GM19193 (cell line): ENCODE measurements around the gene CBY1.

Source experiments
- POLR2A ChIP-seq: IDR thresholded peaks from 4 replicates; pipeline ENCODE4 v1.6.1; 2011; ENCODE audit not compliant: insufficient read depth, insufficient read length; ENCODE audit errors: extremely low read depth

CBY1 gene

DNA sequence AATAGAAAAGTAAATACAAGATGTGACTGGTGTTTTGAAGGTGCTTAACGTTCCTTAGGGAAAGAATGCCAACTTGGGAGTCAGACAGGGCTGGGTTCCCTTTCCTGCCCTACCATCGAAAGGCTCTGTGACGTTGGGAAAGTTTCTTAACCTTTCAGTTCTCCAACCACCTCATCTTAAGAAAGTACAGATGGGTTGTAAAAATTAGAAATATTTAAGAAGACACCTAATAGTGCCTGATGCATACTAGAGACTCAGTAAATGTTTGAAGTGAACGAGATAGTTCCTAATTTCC is 50.4 kb downstream of the CBY1 start:
- TF ChIP-seq POLR2A, result no peak

DNA sequence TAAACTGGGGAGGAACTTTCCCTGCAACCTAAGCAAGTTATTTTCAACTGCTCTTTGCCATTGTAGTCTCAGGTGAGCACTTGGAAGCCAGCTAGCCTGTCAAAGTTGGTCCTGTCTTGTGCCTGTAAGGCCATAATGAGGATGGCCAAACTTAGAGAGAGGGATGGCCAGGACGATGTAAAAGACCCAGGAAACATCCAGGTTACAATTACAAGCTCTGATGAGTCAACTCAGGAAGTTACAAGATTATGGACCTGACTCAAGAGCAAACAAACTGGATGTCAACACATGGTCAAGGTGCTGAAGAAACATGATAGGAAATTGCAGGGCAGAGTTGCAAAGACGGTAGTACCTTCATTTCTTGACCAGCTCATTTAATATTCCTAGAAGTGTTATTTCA is 50.9 kb downstream of the CBY1 start:
- no peak for TF ChIP-seq POLR2A

DNA sequence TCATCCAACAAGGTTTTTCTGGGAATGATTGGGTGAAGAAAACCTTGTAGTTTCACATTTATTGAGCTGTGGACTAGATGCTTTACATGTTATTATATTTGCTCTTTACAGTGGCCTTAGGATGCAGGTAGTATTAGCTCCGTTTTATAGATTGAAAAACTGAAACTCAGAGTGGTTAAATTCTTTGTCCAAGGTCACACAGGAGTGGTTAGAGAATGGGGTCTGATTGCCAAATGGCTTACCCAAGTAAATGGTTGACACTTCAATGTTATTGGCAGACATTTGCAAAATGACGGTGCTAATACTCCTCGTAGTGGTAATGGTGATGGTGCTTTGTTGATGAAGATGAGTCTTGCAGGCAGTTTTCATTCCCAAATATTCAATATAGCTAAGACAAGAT is 51.5 kb downstream of the CBY1 start:
- TF ChIP-seq POLR2A, result no peak

DNA sequence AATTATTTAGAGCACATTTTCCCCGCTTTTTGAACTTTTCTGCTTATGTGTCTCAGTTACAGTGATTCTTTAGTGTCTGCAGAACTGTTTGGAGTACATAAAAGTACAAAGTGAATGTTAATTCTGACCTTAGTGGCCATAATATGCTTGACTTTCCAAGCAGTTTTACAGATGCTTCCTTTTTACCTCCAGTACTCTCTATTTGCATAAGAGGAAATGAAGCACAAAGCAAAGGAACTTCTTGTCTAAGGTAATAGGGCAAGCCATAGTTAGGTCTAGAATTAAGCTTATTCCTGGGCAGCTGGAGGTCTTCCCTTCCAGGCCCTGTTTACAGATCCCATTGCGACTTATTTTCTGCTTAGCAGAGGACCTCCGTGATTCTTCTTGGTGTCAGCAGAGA is 52.9 kb downstream of the CBY1 start:
- no peak for TF ChIP-seq POLR2A

DNA sequence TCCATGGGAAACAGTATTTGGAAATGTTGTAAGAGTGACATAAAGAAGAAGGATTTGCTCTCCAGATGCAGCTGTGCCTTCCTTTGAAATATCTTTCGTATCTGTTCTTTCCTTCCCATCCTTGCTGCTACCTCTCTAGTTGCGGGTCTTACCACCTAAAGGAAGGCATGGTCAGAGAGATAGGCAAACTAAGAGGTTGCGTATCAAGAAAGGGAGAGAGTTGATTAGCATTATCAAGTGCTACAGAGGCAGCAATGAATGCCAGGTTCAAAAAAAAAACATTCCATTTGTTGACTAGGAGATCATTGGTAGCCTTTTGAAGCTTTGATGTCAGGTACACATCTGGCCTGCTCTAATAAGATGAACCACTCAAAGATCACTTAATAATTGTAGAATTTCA is 53.9 kb downstream of the CBY1 start:
- TF ChIP-seq POLR2A, result no peak

DNA sequence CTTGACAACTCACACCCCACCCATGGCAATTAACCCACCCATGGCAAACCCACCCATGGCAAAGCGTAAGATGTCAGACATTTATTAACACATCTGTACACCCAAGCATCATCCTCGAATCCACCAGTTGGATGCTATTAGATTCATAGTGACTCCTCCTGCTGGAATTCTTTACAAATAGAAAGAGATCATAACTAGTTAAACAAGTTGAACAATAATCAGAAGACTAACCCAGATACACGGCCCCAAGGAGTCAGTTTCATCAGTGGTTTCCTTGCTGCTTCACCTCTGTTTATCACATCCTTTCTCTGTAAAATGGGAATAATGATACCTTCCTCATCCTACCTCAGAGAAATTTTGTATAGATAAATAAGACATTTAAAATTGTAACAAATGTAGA is 54.4 kb downstream of the CBY1 start:
- no peak for TF ChIP-seq POLR2A

DNA sequence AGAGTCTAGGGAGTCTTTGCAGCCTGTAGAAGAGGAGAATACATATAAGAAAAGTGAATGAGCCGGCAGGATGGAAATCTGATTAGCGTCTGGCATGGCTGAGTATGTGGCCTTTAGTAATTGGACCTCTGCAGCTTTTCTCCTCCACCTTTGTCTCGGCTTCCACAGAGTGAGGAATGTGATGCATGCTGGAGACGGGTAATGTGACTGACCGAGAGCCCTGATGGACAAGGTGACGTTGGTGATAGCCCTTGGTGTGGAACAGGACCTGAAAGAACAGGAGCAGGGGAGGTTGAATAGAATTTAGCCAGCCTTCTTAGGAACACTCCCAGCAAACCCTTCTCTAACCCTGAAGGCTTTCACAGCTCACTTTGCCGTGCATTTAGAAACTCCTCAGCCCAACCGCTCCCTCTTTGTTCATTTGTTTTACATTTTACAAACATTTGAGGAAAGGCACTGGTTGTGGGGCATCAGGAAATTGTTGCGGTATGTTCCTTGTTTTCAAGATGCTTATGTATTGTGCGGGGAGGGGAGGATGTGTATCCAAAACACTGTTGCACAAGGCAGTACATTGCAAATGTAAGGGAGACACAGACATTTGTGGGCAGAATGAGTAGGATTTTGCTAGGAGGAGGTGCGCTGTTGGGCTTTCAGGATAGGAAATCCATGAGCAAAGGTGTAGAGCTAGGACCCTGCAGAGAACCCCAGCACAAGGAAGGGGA is 56.2 kb downstream of the CBY1 start:
- no peak for TF ChIP-seq POLR2A

DNA sequence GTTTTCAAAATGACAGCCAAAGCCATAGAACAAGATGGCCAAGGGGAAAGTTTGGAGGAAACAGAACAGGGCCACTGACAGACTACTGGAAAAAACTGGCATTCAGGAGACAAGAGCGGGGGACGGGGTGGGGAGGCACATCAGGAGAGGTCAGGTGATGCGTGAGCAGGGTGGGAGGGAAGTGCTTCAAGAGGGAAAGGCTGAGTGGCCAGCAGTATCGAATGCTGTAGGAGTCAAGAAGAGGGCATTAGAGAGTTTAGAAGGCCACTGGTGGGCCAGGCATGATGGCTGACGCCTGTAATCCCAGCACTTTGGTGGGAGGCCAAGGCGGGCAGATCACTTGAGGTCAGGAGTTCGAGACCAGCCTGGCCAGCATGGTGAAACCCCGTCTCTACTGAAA is 57.5 kb downstream of the CBY1 start:
- no peak for TF ChIP-seq POLR2A

DNA sequence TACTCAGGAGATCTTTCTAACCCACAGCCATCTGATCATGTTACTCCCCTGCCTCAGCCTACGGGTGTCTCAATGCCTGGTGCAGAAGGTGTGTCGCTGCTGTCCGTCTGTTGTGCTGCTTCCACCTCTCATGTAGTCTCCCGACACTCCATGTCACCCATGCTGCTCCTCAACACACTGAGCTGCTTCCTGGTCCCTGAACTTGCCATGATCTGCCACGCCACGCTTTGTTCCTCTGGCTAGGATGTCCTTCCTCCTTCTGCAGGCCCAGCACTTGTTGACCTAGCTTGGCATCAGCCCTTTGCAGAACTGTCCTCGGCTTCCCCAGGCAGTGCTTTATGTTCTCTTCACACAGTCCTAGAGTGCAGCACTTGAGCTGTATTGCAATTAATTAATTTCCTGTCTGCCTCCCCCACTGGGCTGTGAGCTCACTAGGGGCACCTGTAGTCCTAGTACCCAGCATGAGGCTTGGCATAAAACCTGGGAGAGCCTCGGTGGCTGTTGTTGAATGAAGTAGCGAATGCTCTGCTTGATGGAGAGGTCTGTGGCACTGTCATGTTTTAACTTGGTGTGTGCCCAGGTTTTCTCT is 58.8 kb downstream of the CBY1 start:
- no peak for TF ChIP-seq POLR2A

DNA sequence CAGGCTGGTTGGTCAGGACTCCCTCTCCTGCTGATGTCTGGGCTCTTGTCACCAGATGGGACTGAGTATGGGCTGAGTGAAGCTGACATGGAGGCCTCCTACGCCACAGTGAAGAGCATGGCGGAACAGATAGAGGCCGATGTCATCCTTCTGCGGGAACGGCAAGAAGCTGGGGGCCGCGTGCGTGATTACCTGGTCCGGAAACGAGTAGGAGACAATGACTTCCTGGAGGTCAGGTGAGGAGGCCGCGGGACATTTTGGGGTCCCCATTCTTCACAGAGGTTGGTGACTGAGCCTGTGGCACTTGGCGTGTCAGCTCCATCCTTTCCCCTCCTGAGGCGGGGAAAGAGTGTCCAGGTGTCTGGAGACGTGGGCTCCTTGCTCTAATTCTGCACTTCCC is 59.4 kb downstream of the CBY1 start:
- no peak for TF ChIP-seq POLR2A

DNA sequence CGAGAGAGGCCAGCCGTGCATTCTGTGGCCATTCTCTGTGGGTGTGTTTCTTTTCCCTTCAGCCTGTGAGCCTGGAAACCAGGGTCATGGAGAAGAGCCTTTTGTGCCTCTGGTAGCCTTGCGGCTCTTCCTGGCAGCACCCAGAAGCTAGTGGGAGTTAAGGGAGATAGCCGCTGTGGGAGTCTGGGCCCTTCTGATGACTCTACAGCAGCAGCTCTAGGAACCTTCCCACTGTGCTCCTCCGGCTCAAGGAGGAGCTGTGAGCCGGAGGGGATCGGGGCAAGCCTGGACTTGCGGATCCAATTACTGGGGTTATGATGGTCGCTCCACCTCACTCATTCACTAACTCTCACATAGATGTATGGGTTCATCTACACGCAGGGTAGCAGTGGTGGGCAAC is 59.8 kb downstream of the CBY1 start:
- TF ChIP-seq POLR2A, result no peak

DNA sequence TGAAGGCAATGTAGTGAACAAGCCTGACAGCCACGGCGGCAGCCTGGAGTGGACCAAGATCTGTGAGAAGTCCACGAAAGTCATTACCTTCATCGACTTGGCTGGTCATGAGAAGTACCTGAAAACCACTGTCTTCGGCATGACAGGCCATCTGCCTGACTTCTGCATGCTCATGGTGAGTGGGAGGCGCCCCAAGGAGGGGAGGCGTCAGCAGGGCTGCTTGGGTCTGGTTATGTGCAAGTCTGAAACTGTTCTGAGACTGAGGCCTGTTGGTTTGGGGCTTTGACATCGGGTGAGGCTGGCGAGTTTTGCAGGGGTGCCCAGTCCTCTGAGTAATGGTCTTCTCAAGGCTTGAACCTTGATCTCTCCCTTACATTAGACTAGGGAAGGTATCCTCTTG is 60.4 kb downstream of the CBY1 start:
- no peak for TF ChIP-seq POLR2A

DNA sequence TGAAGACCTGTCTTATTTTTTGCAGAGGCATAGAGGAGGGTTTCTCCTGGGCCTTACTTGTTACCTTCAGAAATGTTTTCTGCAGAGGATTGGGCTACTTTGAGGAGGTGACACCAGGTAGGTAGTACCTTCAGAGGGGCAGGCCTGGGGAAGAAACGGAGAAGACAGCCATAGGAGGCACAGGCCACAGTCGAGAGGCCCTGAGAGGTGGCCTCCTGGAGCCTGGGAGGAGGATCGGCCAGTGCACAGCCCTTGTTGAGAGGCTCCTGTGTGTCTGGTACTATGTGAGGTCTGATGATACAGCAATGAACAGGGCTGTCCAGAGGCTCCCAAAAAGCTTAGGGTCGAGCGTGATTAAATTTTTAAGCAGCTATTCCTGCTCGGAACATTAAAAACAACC is 60.8 kb downstream of the CBY1 start:
- TF ChIP-seq POLR2A, result no peak

DNA sequence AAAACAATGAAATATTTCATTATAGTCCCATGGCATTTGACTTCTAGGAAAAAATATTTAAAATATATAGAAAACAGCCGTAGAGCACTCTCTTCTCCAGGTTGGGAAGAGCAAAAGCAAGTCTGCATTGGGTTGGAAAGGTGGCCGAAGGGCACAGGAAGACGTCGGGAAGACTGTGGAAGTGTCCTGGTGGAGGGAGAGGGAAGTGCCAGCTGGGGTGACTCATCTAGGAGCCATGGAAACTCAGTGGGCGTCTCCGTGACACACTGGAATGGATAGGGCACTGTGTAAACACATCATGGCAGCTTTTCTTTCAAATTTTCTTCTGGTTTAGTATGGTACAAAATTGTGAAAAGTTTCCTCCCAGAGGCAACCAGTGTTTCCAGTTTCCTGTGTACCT is 62.0 kb downstream of the CBY1 start:
- TF ChIP-seq POLR2A, result no peak

DNA sequence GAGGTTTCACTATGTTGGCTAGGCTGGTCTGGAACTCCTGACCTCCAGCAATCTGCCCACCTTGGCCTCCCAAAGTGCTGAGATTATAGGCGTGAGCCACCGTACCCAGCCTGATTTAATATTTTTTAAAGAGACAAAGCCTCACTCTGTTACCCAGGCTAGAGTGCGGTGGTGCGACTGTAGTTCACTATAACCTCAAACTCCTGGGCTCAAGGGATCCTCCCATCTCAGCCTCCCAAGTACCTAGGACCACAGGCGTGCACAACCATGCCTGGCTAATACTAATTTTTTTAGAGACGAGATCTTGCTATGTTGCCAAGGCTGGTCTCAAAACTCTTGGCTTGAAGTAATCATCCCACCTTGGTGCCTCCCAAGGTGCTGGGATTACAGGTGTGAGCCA is 62.8 kb downstream of the CBY1 start:
- TF ChIP-seq POLR2A, result no peak

DNA sequence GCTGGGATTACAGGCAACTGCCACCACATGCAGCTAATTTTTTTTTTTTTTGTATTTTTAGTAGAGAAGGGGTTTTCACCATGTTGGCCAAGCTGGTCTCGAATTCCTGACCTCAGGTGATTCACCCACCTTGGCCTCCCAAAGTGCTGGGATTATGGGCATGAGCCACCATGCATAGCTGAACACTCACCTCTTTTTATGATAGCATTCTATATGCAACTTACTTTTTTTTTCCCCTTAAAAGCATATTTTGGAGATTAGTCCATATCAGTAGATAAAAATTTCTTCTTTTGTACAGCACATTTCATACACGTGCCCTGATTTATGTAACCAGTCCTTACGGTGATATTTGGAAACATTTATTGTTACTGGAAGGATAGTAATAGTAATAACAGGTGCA is 63.9 kb downstream of the CBY1 start:
- no peak for TF ChIP-seq POLR2A

DNA sequence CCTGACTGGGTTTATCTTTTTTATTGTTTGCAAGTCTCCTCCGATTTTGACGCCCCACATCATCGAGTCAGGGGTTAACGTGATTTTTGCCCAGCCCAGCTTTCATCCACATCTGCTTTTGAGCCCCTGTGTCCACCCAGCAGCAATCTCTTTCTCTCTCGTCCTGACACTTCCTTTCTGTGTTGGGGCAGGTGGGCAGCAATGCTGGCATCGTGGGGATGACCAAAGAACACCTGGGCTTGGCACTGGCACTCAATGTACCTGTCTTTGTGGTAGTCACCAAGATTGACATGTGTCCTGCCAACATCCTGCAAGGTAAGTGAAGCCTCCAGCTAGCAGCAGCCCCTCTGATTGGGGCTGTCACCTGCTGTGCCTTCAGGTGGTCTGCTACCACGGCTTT is 65.1 kb downstream of the CBY1 start:
- TF ChIP-seq POLR2A, result no peak
